ENCODE results near the gene TNFRSF18. TPM values are rescaled to one million over a fixed set of nuclear protein-coding genes. Genes with fewer than 3 reads are reported as not detected.

The TNFRSF18 gene
- polyA plus RNA-seq, 1 donor from 2014 or later: not detected

DNA sequence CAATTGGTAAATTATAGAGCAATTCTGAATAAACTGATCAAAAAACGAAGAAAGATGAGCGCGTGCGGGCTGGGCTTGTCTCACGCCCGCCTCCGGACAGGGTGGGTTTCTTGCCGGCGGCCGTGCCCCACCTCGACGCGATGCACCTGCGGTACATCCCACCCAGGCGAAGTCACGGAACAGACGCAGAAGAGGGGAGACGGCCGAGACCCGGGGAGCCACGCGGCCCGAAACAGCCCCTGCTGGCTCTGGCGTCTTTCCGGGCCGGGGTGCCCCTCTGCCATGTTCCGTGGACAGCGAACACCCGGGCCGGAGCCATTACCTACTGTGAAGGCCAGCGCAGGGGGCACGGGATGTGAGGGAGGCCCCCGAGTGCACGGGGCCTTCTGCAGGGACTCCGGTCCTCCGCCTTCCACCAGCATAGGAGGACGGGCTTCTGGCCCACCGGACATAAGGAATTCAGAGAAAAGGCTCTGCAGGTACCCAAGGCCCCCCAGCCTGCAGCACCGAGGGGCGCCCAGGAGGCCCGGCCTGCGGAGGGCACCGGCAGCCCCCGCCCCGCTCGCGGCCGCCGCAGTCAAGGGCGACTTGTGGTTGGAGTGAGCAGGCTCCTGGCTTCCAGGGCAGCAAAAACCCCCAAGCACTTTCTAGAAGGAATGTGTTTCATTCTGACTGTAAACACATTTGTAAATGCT, 47.7 kb upstream of the TNFRSF18 start:
- Histone ChIP-seq H3K9me2 (ENCODE audit: insufficient read depth, low read length) (no peaks in the 10 kb centered on the region), H3K27me3 (ENCODE audit: insufficient read depth, low read depth, low read length) (no peaks in the 10 kb centered on the region), H3K4me3 (ENCODE audit: low read length) (no peak overlapping the region), H3K9ac (ENCODE audit: low read length) (no peak overlapping the region), H3K4me2 (ENCODE audit: low read length) (no peak overlapping the region), H3F3A (ENCODE audit: insufficient read depth, low read length, poor library complexity, severe bottlenecking) (no peaks in the 10 kb centered on the region), H2AFZ (ENCODE audit: low read depth, low read length) (no peak overlapping the region), H3K9me3 (ENCODE audit: low read length) (no peaks in the 10 kb centered on the region), H3K79me2 (replicated peaks; ENCODE audit: insufficient read depth, low read length) (no peaks in the 10 kb centered on the region), H3K27ac (ENCODE audit: low read length) (no peak overlapping the region), H4K20me1 (ENCODE audit: insufficient read depth) (no peaks in the 10 kb centered on the region), H3K36me3 (ENCODE audit: insufficient read depth, low read length) (no peaks in the 10 kb centered on the region)
- TF ChIP-seq SMC3 (conservative IDR thresholded peaks at IDR 0.05; ENCODE audit: poor library complexity) (no peak), EP300 (conservative IDR thresholded peaks at IDR 0.05; ENCODE audit: poor library complexity, severe bottlenecking) (no peak), TAF1 (IDR thresholded peaks at IDR 0.05; ENCODE audit: low read depth) (no peak), MXI1 (conservative IDR thresholded peaks at IDR 0.05; ENCODE audit: poor library complexity, severe bottlenecking) (no peak), POLR2AphosphoS5 (IDR thresholded peaks at IDR 0.05) (no peak), RAD21 (conservative IDR thresholded peaks at IDR 0.05) (no peak), EZH2 (IDR thresholded peaks at IDR 0.05; ENCODE audit: borderline replicate concordance, insufficient read depth, low read length, poor library complexity, severe bottlenecking) (no peak)
- TF ChIP-seq, protein P1, sequence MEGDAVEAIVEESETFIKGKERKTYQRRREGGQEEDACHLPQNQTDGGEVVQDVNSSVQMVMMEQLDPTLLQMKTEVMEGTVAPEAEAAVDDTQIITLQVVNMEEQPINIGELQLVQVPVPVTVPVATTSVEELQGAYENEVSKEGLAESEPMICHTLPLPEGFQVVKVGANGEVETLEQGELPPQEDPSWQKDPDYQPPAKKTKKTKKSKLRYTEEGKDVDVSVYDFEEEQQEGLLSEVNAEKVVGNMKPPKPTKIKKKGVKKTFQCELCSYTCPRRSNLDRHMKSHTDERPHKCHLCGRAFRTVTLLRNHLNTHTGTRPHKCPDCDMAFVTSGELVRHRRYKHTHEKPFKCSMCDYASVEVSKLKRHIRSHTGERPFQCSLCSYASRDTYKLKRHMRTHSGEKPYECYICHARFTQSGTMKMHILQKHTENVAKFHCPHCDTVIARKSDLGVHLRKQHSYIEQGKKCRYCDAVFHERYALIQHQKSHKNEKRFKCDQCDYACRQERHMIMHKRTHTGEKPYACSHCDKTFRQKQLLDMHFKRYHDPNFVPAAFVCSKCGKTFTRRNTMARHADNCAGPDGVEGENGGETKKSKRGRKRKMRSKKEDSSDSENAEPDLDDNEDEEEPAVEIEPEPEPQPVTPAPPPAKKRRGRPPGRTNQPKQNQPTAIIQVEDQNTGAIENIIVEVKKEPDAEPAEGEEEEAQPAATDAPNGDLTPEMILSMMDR (IDR thresholded peaks at IDR 0.05; ENCODE audit: poor library complexity, severe bottlenecking): no peak
- TF ChIP-seq, protein P2, sequence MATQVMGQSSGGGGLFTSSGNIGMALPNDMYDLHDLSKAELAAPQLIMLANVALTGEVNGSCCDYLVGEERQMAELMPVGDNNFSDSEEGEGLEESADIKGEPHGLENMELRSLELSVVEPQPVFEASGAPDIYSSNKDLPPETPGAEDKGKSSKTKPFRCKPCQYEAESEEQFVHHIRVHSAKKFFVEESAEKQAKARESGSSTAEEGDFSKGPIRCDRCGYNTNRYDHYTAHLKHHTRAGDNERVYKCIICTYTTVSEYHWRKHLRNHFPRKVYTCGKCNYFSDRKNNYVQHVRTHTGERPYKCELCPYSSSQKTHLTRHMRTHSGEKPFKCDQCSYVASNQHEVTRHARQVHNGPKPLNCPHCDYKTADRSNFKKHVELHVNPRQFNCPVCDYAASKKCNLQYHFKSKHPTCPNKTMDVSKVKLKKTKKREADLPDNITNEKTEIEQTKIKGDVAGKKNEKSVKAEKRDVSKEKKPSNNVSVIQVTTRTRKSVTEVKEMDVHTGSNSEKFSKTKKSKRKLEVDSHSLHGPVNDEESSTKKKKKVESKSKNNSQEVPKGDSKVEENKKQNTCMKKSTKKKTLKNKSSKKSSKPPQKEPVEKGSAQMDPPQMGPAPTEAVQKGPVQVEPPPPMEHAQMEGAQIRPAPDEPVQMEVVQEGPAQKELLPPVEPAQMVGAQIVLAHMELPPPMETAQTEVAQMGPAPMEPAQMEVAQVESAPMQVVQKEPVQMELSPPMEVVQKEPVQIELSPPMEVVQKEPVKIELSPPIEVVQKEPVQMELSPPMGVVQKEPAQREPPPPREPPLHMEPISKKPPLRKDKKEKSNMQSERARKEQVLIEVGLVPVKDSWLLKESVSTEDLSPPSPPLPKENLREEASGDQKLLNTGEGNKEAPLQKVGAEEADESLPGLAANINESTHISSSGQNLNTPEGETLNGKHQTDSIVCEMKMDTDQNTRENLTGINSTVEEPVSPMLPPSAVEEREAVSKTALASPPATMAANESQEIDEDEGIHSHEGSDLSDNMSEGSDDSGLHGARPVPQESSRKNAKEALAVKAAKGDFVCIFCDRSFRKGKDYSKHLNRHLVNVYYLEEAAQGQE (IDR thresholded peaks at IDR 0.05; ENCODE audit: borderline replicate concordance): no peak

DNA sequence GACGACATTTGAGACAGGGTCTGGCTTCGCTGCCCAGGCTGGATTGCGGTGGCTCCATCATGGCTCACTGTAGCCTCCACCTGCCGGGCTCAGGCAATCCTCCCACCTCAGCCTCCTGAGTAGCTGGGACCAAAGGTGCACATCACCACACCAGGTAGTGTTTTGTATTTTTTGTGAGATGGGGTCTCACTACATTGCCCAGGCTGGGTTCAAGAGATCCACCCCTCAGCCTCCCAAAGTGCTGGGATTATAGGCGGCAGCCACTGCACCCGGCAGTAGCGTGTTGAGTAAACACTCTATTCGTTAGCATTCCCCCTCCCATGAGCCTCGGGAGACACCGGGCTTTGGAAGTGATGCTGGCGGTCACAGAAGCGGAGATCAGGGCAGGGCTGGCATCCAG, 46.9 kb upstream of the TNFRSF18 start:
- Histone ChIP-seq H3K9me2 (ENCODE audit: insufficient read depth, low read length) (no peaks in the 10 kb centered on the region), H2AFZ (ENCODE audit: low read depth, low read length) (no peak overlapping the region), H3F3A (ENCODE audit: insufficient read depth, low read length, poor library complexity, severe bottlenecking) (no peaks in the 10 kb centered on the region), H3K4me3 (ENCODE audit: low read length) (no peak overlapping the region), H4K20me1 (ENCODE audit: insufficient read depth) (no peaks in the 10 kb centered on the region), H3K4me2 (ENCODE audit: low read length) (no peak overlapping the region), H3K79me2 (replicated peaks; ENCODE audit: insufficient read depth, low read length) (no peaks in the 10 kb centered on the region), H3K27me3 (ENCODE audit: insufficient read depth, low read depth, low read length) (no peaks in the 10 kb centered on the region), H3K9ac (ENCODE audit: low read length) (no peak overlapping the region), H3K36me3 (ENCODE audit: insufficient read depth, low read length) (no peaks in the 10 kb centered on the region), H3K9me3 (ENCODE audit: low read length) (no peaks in the 10 kb centered on the region), H3K27ac (ENCODE audit: low read length) (no peak overlapping the region)
- TF ChIP-seq, protein P2 (IDR thresholded peaks at IDR 0.05; ENCODE audit: borderline replicate concordance): no peak

All from neural cell (in vitro differentiated cells).